ENCODE results near the gene GNL3L.
"Not testable (repeated sequence)": the region's sequence is repeated elsewhere in the genome, so short reads cannot be mapped to it uniquely, and the experiment has no call there.

GNL3L gene, protein sequence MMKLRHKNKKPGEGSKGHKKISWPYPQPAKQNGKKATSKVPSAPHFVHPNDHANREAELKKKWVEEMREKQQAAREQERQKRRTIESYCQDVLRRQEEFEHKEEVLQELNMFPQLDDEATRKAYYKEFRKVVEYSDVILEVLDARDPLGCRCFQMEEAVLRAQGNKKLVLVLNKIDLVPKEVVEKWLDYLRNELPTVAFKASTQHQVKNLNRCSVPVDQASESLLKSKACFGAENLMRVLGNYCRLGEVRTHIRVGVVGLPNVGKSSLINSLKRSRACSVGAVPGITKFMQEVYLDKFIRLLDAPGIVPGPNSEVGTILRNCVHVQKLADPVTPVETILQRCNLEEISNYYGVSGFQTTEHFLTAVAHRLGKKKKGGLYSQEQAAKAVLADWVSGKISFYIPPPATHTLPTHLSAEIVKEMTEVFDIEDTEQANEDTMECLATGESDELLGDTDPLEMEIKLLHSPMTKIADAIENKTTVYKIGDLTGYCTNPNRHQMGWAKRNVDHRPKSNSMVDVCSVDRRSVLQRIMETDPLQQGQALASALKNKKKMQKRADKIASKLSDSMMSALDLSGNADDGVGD

DNA sequence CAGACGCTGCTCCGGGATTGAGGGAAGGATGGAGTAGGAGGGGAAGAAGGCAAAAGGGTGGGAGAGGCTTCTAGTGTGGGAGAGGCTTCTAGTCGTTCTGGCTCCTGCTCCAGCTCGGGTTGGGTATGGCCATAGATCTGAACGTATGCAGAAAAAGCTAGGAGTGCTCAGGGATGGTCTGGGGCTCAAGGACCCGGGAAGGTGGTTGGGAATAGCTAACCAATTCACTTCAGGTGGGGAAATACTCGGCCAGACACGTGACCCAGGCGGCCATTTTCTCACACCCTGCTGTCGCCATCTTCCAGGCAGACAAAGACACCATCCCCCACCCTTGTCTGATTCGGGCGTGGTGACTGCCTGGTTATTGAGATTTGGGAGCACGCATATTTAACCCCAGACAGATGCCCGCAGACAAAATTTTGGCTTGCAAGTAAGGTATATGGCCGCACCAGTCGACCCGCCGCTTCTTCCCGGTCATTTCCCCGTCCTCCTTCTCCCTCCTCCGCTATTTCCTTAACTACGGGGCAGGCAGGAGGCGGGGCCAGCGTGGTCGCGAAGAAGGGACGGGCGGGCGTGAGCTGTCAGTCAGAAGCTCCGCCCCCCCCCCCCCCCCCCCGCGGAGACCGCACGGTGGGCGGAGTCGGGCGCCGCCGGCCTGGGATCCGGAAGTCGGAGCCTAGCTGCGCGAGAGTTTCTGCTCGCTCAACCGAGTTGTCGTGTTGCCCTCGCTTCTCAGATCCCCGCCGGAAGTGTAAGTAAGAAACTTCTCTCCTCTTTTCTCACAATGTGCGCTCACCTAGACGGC lies at the start of gene GNL3L:
Gene GNL3L, plus strand, starts transcription at position 668 of the 805 bp plus-strand sequence. CDS start 2,348 bp downstream, outside the sequence.
- DNase-seq = peak; percentile 86 to 89

DNA sequence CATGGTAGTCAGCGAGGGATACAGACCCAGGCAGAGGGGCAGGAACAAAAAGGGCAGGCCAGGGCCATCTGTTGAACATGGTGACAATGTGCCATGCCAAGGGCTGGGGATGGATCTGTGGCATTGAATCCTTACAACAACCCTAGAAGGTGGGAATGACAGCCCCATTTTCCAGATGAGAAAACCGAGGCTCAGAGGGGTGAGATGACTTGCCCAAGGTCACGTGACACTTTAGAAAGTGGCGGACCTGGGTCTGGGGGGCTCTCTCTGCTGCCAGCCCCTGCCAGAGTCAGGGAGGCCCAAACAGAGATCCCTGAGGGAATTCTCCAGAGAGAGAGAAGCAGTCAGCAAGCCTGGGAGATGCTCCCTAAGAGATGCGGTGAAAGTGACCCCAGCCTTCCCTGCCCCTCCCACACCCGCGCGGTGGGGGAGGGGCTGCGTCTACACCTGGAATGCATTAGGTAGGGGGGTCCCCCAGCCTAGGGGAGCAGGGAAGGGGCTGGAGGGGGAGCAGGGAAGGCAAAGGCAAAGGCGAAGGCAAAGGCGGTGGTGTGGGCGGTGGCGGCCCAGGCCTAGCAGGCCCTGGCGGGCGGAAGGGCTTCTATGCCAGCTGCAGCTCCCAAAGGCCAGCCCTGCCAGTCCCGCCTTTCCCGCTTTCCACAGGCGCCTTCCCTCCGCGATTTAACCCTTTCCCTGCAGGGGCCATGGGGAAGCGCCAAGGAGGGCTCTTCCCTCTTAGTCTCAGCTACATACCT lies 47.0 kb upstream of the GNL3L start:
- no peak for DNase-seq

DNA sequence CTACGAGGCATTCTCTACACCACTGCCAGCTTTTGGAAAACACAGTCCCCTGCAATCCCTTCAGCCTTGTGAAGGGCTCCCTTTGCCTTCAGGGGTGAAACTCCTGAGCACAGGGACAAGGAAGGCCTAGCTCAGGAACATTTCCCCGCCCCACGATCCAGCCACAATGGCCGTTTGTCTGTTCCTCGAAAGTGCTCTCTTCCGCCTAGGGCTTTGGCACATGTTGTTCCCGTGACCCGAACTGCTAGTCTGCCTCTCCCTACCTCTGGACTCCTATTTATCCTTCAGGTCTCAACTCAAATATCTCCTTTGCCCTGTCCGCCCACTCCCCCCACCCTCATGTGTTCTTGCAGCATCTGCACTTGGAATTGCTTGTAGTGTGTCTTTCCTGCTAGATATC lies 46.1 kb upstream of the GNL3L start:
- no peak for DNase-seq

DNA sequence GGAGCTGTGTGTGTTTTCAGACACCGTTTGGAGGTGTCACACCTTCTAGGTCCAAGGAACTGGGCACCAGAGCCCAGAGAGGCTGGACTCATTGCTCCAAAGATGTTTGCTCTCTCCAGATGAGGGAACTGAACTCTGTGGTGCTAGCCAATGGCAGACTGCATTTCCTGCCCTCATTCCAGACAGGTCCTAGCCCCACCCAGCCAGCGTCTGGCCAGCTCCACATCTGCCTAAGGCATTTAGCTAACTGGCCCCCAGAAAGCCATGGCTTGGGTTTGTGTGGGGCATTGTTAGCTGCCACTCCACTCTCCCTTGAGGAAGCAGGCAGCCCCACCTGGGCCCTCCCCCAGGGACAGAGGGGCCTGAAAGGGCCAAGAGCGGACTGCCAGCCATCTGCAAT lies 45.4 kb upstream of the GNL3L start:
- DNase-seq = no peak

DNA sequence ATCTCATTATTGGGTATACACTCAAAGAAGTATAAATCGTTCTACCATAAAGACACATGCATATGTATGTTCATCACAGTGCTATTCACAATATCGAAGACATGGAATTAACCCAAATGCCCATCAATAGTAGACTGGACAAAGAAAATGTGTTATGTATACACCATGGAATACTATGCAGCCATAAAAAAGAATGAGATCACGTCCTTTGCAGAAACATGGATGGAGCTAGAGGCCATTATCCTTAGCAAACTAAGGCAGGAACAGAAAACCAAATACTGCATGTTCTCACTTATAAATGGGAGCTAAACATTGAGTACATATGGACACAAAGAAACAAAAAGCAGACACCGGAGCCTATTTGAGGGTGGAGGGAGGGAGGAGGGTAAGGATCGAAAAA lies 40.2 kb upstream of the GNL3L start:
- DNase-seq = not testable (repeated sequence)

DNA sequence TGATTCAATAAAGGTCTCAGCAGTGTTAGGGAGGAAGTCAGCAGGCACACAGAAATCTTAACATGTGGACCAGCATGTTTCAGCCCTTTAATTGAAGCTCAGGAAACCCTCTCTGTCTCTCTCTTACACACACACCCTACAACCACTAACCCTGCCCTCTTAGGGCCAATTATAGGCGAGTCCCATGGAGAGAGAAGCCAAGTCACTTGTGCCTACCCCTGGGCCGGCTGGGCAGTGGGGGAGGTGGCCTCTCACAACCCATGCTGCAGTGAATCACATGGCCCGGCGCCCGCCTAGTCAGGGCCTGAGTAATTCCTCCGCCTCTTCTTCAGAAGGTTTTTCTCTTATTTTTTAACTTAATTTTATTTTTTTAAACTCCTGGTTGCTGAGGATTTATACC lies 37.7 kb upstream of the GNL3L start:
- DNase-seq = no peak

DNA sequence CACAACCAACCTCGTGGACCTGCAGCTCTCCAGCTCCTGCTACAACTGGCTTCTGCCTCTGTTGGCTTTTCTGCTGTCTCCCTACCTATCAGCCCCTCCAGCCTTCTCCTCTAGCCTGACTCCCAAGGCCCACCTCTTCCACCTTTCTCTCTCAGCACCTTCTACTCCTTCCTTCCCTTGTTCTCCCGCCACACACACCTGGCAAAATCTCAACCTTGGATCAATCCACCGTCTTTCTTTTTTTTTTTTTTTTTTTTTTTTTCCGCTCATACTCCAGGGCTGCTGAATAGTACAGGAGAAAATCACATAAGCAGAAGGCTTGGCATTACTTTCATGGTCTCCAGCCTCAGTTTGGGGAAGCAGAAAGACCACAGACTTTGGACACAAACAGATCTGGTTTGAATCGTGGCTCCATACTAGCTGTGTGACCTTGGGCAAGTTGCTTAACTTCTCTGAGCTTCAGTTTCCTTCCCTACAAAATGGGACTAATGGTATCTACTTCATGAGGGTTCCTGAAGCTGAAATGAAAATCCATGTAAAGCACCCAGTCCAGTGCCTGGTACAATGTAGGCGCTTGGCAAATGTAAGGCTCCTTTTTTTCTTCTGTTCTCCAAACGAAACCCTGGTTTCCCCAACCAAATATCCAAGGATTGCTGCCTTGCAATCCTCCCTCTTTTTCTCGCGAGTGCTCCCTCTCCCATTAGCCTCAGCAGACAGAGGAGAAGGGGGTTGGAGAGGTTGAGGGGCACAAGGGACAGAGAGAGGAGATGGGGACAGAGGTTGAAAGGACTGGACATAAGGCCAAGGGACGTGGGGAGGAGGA lies 35.6 kb upstream of the GNL3L start:
- no peak for DNase-seq

DNA sequence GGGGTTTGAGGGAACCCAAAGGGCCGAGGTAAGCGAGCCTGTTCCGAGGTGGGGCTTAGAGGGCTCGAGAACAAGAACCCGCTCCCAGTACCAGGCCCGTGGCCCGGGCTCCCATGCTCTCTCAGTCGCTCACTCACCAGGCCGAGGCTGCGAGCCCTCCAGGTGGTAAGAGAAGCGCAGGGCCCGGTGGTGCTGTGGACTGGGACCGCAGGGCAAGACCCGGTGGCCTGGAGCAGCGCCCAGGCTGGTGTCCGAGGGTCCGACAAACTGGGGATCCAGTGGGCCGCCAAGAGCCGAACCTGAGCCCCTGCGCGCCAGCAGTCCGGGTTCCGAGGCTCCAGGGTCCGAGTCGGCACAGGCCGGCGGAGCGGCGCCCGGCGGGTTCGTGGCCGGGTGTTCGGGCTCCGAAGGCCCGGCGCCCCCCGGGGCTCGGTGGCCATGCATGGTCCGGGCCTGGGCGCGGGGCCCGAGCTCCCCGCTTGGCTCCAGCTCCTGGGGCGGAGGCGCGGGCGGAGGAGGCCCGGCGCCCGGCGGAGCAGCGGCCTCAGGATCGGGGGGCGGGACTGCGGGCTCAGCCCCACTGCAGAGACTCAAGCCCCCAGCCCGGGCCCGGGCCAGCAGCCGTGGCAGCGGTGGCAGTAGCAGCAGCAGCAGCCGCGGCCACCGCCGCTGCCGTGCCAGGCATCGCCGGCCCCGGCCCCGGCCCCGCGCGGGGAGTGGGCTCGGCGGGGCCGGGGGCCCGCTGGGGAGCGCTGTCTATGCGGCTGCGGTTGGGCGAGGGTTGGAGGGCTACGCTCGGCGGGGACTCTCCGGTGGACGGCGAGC lies 34.8 kb upstream of the GNL3L start:
- no peak for DNase-seq

DNA sequence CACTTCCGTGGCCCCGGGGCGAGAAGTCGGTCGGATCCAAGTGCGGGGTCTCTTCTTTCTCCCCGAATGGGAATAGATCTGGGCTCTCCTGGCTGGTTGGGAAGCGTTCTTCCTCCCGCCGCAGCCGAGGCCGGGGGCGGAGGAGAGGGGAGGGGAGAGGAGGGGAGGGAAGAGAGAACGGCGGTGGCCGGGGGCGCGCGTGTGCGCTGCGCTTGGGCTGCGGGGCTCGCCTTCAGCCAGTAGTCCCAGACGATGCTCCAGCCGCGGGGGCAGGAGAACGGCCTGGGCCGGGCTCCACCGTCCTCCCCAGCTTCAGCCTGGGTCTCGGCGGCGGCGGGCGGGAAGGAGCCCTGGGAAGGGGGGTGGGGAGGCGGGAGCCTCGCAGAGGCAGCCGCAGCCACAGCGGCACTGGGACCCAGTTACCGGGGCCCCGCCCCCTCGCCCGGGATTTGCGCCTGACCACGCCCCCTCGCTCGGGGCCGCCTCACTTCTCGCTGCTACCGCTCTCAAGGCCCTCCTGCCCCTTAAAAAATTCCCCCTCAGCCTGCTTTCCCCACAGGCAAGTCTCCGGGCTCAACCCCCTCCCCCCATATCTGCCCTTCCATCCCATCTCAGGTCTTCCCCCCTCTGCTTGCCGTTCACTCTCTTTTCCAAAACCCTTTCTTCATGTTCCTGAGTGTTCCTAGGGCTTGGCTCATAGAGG lies 34.1 kb upstream of the GNL3L start, which contains the start of gene FGD1:
Gene FGD1, minus strand, starts transcription at position 421 of the 703 bp plus-strand sequence. CDS start 802 bp downstream, outside the sequence.
- peak; percentile 21 to 44 for DNase-seq

DNA sequence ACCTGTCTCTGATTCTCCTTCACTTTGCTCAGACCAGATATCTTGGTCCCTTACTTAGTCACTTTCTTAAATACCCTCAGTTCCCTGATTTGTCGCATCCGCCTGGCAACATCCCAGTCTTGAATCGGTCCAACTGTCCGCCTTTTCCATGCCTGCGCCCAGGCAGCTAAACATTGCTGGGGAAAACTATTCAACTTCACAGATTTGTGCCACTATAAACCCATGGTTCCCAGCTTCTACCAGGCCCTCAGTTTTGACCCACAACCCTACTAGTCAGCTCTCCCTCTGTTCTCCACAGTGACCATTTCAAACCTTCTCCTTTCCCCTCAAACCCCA lies 33.5 kb upstream of the GNL3L start:
- no peak for DNase-seq

DNA sequence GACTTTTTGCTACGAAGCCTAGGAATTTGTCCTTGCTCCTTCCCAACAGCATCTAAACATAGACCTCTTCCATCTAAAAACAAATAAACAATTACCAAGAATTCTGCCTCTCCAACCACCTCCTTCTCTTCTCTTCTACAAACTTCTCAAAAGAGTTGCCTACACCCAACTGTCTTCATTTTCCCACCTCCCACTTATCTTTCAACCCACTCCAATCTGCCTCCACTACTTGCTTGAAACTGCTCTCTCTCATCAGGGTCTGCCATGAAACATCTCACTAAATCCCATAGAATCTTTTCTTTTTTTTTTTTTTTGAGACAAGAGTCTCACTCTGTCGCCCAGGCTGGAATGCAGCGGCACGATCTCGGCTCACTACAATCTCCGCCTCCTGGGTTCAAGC lies 33.1 kb upstream of the GNL3L start:
- no peak for DNase-seq

DNA sequence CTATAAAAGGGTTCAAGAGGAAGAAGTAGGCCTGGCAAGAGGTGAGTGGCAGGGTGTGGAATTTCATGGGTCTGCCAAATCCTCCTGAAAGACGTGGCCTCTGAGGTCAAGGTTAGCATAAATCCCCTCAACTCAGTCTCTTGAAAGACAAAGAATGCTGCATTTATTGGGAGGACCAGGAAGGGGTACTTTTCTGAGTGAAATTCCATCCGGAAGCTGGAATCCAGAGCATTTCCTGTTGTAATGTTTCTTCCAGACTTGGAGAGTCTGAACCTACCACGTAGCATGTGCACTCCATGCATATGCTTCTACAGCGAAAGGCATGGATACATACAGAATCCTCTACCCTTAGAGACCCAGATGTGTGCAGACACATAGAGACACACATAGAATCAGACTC lies 20.6 kb upstream of the GNL3L start:
- DNase-seq = no peak

DNA sequence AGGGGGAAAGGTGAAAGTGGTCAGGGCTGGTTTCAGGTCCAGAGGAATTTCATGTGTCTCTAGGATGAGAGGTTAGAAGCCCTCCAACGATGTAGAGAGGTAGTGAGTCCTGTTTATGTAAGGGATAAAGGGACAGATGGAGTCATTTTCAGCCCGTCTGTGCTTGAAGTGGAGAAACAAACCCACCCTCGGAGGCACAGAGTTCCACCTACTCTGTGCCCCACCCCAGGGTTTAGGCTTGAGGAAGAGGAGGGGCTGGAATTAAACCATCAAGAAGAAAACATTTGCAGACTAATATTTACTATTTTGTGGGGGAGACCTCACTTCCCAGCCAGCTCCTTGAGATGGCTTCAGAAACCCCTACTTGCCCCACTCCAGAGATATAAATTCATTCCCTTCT lies 868 bp upstream of the GNL3L start:
- no peak for DNase-seq

DNA sequence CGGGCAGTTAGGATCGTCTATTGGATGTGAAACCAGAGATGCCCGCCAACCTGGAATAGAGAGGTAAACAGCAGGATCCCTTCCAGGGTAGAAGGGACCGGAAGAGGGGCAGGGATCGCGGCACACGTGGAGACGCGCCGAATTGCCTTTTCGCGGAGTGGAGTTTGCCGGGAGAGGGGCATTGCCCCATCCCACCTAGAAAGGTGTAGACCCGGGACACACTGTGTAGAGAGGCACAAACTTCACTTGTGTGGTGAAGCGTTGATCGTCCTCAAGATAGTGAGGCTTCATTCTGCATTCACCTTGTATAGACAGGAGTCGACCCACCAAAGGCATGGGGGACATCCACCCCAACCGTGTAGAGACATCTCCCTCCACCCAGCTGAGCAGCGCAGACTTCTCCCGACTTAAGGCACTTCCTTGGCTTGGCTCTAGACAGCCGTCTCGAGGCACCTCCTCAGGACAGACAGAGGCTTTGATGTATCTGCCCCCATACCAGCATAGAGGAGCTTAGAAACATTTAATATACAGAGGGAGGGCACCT lies 410 bp downstream of the GNL3L start:
- DNase-seq = peak in 1 of 2 donors; percentile 11

DNA sequence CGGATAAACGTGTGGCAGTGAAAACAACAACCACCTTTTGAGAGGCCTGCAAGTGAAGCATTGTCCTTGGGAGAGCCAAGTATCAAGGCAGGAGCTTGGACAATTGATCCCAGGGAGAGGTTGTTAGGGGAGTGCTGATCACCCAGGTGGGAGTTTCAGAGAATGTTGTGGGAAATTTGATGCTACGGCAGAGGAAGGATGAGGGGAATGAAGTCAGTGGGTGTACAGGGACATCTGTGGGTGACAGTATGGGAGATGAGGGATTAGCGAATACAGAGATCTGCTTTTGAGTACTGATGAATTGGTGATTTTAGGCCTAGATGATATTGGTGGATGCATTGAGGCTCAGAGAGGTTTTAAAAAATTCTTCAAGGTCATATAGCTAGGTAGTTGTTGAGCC lies 4.3 kb downstream of the GNL3L start:
- no peak for DNase-seq

DNA sequence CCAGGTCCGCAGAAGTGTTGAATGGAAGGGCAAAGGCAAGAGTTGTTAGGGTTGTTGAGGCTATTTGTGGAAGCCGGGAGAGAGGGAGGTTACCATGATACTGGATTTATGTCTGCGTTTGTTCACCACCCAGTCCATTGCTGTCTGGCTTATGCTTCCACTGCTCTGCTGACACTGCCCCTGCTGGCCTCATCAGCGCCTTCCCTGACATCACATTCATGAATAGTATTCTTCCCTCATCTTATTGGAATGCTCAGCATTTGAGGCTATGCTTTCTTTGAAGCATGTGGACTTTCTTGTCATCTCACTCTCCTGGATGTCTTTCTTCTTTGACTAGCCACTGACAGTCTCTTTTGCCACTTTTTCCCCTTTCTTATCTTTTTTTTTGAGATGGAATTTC lies 10.3 kb downstream of the GNL3L start:
- DNase-seq = no peak

DNA sequence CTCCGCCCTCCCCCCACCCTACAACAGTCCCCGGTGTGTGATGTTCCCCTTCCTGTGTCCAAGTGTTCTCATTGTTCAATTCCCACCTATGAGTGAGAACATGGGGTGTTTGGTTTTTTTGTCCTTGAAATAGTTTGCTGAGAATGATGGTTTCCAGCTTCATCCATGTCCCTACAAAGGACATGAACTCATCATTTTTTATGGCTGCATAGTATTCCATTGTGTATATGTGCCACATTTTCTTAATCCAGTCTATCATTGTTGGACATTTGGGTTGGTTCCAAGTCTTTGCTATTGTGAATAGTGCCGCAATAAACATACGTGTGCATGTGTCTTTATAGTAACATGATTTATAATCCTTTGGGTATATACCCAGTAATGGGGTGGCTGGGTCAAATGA lies 12.2 kb downstream of the GNL3L start:
- DNase-seq = not testable (repeated sequence)

DNA sequence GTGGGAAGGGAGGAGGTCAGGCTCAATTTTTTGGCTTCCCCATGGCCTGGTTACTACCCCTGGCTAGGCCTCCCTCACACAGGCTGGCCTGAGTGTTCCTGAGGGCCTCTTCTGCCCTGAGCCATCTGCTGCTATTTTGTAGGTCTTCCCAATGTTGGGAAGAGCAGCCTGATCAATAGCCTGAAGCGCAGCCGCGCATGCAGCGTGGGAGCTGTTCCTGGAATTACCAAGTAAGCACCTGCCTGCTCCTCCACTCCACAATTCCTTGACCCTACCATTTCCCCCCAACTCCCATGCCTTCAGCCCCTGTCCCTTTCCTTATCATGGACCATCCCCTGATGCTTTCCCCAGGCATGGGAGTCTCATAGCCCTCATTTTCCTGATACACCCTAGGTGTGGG lies 20.8 kb downstream of the GNL3L start:
- DNase-seq = no peak

DNA sequence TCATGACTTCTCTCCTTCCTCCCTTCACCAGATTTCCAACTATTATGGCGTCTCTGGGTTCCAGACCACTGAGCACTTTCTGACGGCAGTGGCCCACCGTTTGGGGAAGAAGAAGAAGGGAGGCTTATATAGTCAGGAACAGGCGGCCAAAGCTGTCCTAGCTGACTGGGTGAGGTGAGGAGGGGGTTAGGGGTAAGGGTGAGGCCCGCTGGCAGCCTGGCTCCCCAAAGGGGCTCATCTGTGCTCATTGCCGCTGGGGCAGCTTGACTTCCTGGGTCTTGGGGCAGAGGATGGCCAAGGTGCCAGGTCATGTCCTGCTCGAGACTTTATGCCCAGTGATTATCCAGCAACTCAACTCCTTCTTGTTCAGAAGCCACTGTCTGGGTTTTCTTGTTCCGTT lies 21.8 kb downstream of the GNL3L start:
- DNase-seq = no peak

DNA sequence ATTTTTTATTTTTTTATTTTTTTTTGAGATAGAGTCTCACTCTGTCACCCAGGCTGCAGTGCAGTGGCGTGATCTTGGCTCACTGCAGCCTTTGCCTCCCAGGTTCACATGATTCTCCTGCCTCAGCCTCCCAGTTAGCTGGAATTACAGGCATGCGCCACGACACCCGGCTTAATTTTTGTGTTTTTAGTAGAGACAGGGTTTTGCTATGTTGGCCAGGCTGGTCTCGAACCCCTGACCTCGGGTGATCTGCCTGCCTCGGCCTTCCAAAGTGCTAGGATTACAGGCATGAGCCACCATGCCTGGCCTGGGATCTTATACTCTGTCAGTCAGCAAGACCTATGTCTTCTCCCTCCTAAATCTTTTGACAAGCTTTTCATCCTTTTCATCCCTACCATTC lies 25.0 kb downstream of the GNL3L start:
- DNase-seq = not testable (repeated sequence)

All from CD4-positive, alpha-beta T cell treated with Interferon alpha-2 for 1 hour (primary cell).